Activated B cell treated with CpG ODN at 0.5 μM for 24 hours (primary cell): Measurements from ENCODE around the gene EIF2S1. TPM values are rescaled to one million over a fixed set of nuclear protein-coding genes. Genes with fewer than 3 reads are reported as not detected.

Experiments used
- ATAC-seq: fragments of 200-7000 bp; cut with Tn5 transposase; one replicate; pipeline ENCODE4 v1.10.0; 2021; ENCODE audit warnings: low read depth, mild to moderate bottlenecking, moderate library complexity
- CTCF ChIA-PET: fragments of 350-600 bp; sonication (Branson Sonifier 250); formaldehyde crosslinking; loops from one replicate; lab custom pipeline; 2021; ENCODE audit warnings: antibody characterized with exemption; lab: Charles Lee
- POLR2A ChIA-PET: fragments of 350-600 bp; sonication (Branson Sonifier 250); formaldehyde crosslinking; loops from one replicate; lab custom pipeline; 2021; ENCODE audit warnings: antibody characterized with exemption; lab: Charles Lee
- DNase-seq: peaks from one replicate; pipeline ENCODE4 v3.0.0; 2022
- H3K27ac Mint-ChIP-seq: one replicate; pipeline ENCODE4 v1.8.0; 2020; ENCODE audit warnings: mixed read lengths
- H3K27me3 Mint-ChIP-seq: one replicate; pipeline ENCODE4 v1.8.0; 2021; ENCODE audit warnings: mixed read lengths
- H3K36me3 Mint-ChIP-seq: one replicate; pipeline ENCODE4 v1.8.0; 2021; ENCODE audit warnings: low read depth, mixed read lengths
- H3K4me1 Mint-ChIP-seq: one replicate; pipeline ENCODE4 v1.8.0; 2021; ENCODE audit warnings: mixed read lengths
- H3K4me3 Mint-ChIP-seq: one replicate; pipeline ENCODE4 v1.8.0; 2020; ENCODE audit warnings: mild to moderate bottlenecking, mixed read lengths
- H3K9me3 Mint-ChIP-seq: one replicate; pipeline ENCODE4 v1.8.0; 2020; ENCODE audit warnings: mixed read lengths
- CTCF ChIP-seq: fragments of 200-600 bp; IDR thresholded peaks from one replicate; pipeline ENCODE4 v1.8.0; 2022; ENCODE audit warnings: antibody characterized with exemption, mild to moderate bottlenecking
- intact Hi-C: fragments of 100-400 bp; cut with micrococcal nuclease; formaldehyde crosslinking; loops from one replicate; pipeline ENCODE4 v1.15.1; 2024
- total RNA-seq: library from RNA; stranded (reverse); gene quantifications from 2 replicates; pipeline ENCODE4 v1.2.3, GENCODE V29; 2022

The EIF2S1 gene
- total RNA-seq, 1 donor from 2014 or later, result 84.4 TPM

GRCh38 chr14:67392123-67392522, 32.0 kb downstream of the EIF2S1 start:
- H3K4me1 Mint-ChIP-seq, result no peaks in the 10 kb centered on the region
- DNase-seq (no peak), ATAC-seq (no peak)
- no peak for TF ChIP-seq CTCF
- H3K4me3 Mint-ChIP-seq, result no peak overlapping the region
- H3K27ac Mint-ChIP-seq, result no peak overlapping the region
- no peaks in the 10 kb centered on the region for H3K9me3 Mint-ChIP-seq
- POLR2A ChIA-PET, result no interaction called here
- CTCF ChIA-PET, result no interaction called here
- intact Hi-C loops, result no loop called here
- H3K36me3 Mint-ChIP-seq, result peaks cover 8% of the 10 kb centered on the region
- H3K27me3 Mint-ChIP-seq, result no peaks in the 10 kb centered on the region

GRCh38 chr14:67392800-67393199, 32.7 kb downstream of the EIF2S1 start:
- ATAC-seq, result no peak
- CTCF ChIA-PET, result no interaction called here
- peaks cover 2% of the 10 kb centered on the region for H3K27me3 Mint-ChIP-seq
- intact Hi-C loops, result no loop called here
- DNase-seq, result no peak
- POLR2A ChIA-PET, result no interaction called here
- H3K4me3 Mint-ChIP-seq, result no peak overlapping the region
- TF ChIP-seq CTCF, result no peak
- peaks cover 3% of the 10 kb centered on the region for H3K36me3 Mint-ChIP-seq
- no peak overlapping the region for H3K27ac Mint-ChIP-seq
- H3K9me3 Mint-ChIP-seq, result no peaks in the 10 kb centered on the region
- H3K4me1 Mint-ChIP-seq, result no peaks in the 10 kb centered on the region

- Mint-ChIP-seq H3K4me1 (no peaks in the 10 kb centered on the region), H3K4me3 (no peak overlapping the region), H3K27me3 (peaks cover 7% of the 10 kb centered on the region), H3K36me3 (no peaks in the 10 kb centered on the region), H3K27ac (no peak overlapping the region), H3K9me3 (no peaks in the 10 kb centered on the region)
- ChIA-PET POLR2A (no interaction called here), CTCF (no interaction called here)
- no peak for ATAC-seq
- no peak for DNase-seq
- intact Hi-C loops, result no loop called here
- no peak for TF ChIP-seq CTCF
Observed at GRCh38 chr14:67393689-67394088, 33.6 kb downstream of the EIF2S1 start.

- intact Hi-C loops, result loop anchor here (1.0 kb wide), 1 partner anchor 28 kb away; no protein-coding TSS in a partner anchor
- Mint-ChIP-seq H3K4me1 (no peaks in the 10 kb centered on the region), H3K4me3 (no peak overlapping the region), H3K27me3 (peaks cover 11% of the 10 kb centered on the region), H3K27ac (no peak overlapping the region), H3K9me3 (no peaks in the 10 kb centered on the region), H3K36me3 (no peaks in the 10 kb centered on the region)
- CTCF ChIA-PET, result no interaction called here
- POLR2A ChIA-PET, result no interaction called here
- no peak for TF ChIP-seq CTCF
- no peak for ATAC-seq
- DNase-seq, result no peak
Observed at GRCh38 chr14:67395086-67395875, 35.2 kb downstream of the EIF2S1 start.

- no peak overlapping the region for H3K4me3 Mint-ChIP-seq
Observed at GRCh38 chr14:67395876-67396189, 35.7 kb downstream of the EIF2S1 start.

More at GRCh38 chr14:67395876-67396189, 35.7 kb downstream of the EIF2S1 start:
- no peaks in the 10 kb centered on the region for H3K9me3 Mint-ChIP-seq
- no peaks in the 10 kb centered on the region for H3K36me3 Mint-ChIP-seq
- peaks cover 14% of the 10 kb centered on the region for H3K27me3 Mint-ChIP-seq
- DNase-seq (no peak), ATAC-seq (no peak)
- ChIA-PET POLR2A (no interaction called here), CTCF (no interaction called here)
- H3K4me1 Mint-ChIP-seq, result no peaks in the 10 kb centered on the region
- TF ChIP-seq CTCF, result no peak
- intact Hi-C loops, result loop anchor here (1.0 kb wide), 1 partner anchor 29 kb away; no protein-coding TSS in a partner anchor
- no peak overlapping the region for H3K27ac Mint-ChIP-seq
